Neural progenitor cell (in vitro differentiated cells): Measurements from ENCODE around the gene MYL5. TPM values are rescaled to one million over a fixed set of nuclear protein-coding genes. Genes with fewer than 3 reads are reported as not detected.

ENCODE experiments used
- DNase-seq: peaks from one replicate; pipeline ENCODE4 v3.0.0-alpha.2; 2016; ENCODE audit warnings: low spot score
- H2AFZ ChIP-seq: fragments of 200-600 bp; sonication (generic); replicated peaks from 2 replicates; pipeline ENCODE4 v1.6.1; 2016; ENCODE audit warnings: antibody characterized with exemption
- H3F3A ChIP-seq: fragments of 200-600 bp; sonication (generic); 2 replicates; pipeline ENCODE4 v1.6.1; 2016; ENCODE audit warnings: antibody characterized with exemption, low read depth
- H3K27ac ChIP-seq: fragments of 200-600 bp; sonication (generic); 2 replicates; pipeline ENCODE4 v1.5.1; 2016; ENCODE audit warnings: mild to moderate bottlenecking
- H3K27me3 ChIP-seq: fragments of 200-600 bp; sonication (generic); 2 replicates; pipeline ENCODE4 v1.6.1; 2016; ENCODE audit warnings: mild to moderate bottlenecking, moderate library complexity
- H3K36me3 ChIP-seq: fragments of 200-600 bp; sonication (generic); 2 replicates; pipeline ENCODE4 v1.5.1; 2016
- H3K4me1 ChIP-seq: fragments of 200-600 bp; sonication (generic); 2 replicates; pipeline ENCODE4 v1.6.1; 2016; ENCODE audit warnings: mixed run types
- H3K4me2 ChIP-seq: fragments of 200-600 bp; sonication (generic); 2 replicates; pipeline ENCODE4 v1.6.1; 2016
- H3K4me3 ChIP-seq: fragments of 200-600 bp; sonication (generic); 2 replicates; pipeline ENCODE4 v1.5.1; 2016
- H3K79me2 ChIP-seq: fragments of 200-600 bp; sonication (generic); 2 replicates; pipeline ENCODE4 v1.6.1; 2016; ENCODE audit warnings: low read depth
- H3K9ac ChIP-seq: fragments of 200-600 bp; sonication (generic); 2 replicates; pipeline ENCODE4 v1.6.1; 2016
- H3K9me3 ChIP-seq: fragments of 200-600 bp; sonication (generic); 2 replicates; pipeline ENCODE4 v1.5.1; 2016; ENCODE audit warnings: low read depth
- H4K20me1 ChIP-seq: fragments of 200-600 bp; sonication (generic); 2 replicates; pipeline ENCODE4 v1.6.1; 2016; ENCODE audit warnings: low read depth
- H3K27ac Mint-ChIP-seq: 3 replicates; pipeline ENCODE4 v1.8.0; 2021; ENCODE audit warnings: mixed read lengths
- H3K27me3 Mint-ChIP-seq: 2 replicates; pipeline ENCODE4 v1.8.0; 2022; ENCODE audit warnings: low read depth, mild to moderate bottlenecking, inconsistent platforms, moderate library complexity, mixed read lengths; ENCODE audit not compliant: insufficient read depth
- H3K36me3 Mint-ChIP-seq: 3 replicates; pipeline ENCODE4 v1.8.0; 2021; ENCODE audit warnings: mixed read lengths
- H3K4me1 Mint-ChIP-seq: 3 replicates; pipeline ENCODE4 v1.8.0; 2021; ENCODE audit warnings: mixed read lengths
- H3K4me3 Mint-ChIP-seq: 3 replicates; pipeline ENCODE4 v1.8.0; 2021; ENCODE audit warnings: mild to moderate bottlenecking, moderate library complexity, mixed read lengths
- H3K9me3 Mint-ChIP-seq: 3 replicates; pipeline ENCODE4 v1.8.0; 2020; ENCODE audit warnings: mixed read lengths
- EZH2 ChIP-seq: fragments of 200-600 bp; sonication (generic); IDR thresholded peaks from 2 replicates; pipeline ENCODE4 v1.6.1; 2017; ENCODE audit warnings: antibody characterized with exemption, mild to moderate bottlenecking, moderate library complexity
- EZH2phosphoT487 ChIP-seq: fragments of 200-600 bp; sonication (generic); IDR thresholded peaks from 2 replicates; pipeline ENCODE4 v1.6.1; 2017; ENCODE audit warnings: antibody characterized with exemption
- total RNA-seq: library from RNA; depleted of rRNA; stranded (reverse); fragments of >200 nt; gene quantifications from 2 replicates; pipeline ENCODE4 v1.2.3, GENCODE V29; 2015; ENCODE audit warnings: low replicate concordance
- TF ChIP-seq, protein P1 (sequence below): fragments of 200-600 bp; sonication (generic); IDR thresholded peaks from 2 replicates; pipeline ENCODE4 v1.5.1; 2017; ENCODE audit warnings: antibody characterized with exemption, mild to moderate bottlenecking

The MYL5 gene
- total RNA-seq, 1 donor from 2014 or later: 0.21 TPM

DNA sequence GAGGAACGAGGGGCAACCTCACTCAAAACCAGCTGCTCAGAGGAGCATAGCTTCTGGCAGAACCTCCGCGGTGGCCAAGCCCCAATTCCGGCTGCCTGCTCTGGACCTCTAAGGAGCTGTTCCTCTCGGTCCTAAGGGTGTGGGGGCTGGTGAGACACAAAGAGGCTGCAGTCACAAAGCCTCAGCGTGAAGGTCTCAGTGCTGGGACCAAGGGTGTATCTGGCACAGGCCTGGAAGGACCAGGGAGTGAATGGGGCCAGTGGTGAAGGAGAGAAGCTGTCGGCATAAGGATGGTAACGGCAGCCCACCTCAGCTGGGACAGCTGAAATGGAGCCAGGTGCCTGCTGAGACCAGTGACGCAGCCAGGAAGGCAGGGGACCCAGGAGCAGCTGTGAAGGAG, 43.7 kb upstream of the MYL5 start:
- no peak overlapping the region for H3K27ac Mint-ChIP-seq
- Histone ChIP-seq H3K4me3 (no peak overlapping the region), H3F3A (no peaks in the 10 kb centered on the region), H3K27me3 (no peaks in the 10 kb centered on the region), H3K9me3 (no peaks in the 10 kb centered on the region), H3K79me2 (no peaks in the 10 kb centered on the region), H3K27ac (no peak overlapping the region), H4K20me1 (no peaks in the 10 kb centered on the region), H3K4me1 (peaks cover under 1% of the 10 kb centered on the region), H3K36me3 (no peaks in the 10 kb centered on the region), H3K4me2 (no peak overlapping the region), H2AFZ (no peak overlapping the region), H3K9ac (no peak overlapping the region)
- TF ChIP-seq, protein P1, sequence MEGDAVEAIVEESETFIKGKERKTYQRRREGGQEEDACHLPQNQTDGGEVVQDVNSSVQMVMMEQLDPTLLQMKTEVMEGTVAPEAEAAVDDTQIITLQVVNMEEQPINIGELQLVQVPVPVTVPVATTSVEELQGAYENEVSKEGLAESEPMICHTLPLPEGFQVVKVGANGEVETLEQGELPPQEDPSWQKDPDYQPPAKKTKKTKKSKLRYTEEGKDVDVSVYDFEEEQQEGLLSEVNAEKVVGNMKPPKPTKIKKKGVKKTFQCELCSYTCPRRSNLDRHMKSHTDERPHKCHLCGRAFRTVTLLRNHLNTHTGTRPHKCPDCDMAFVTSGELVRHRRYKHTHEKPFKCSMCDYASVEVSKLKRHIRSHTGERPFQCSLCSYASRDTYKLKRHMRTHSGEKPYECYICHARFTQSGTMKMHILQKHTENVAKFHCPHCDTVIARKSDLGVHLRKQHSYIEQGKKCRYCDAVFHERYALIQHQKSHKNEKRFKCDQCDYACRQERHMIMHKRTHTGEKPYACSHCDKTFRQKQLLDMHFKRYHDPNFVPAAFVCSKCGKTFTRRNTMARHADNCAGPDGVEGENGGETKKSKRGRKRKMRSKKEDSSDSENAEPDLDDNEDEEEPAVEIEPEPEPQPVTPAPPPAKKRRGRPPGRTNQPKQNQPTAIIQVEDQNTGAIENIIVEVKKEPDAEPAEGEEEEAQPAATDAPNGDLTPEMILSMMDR: no peak
- TF ChIP-seq EZH2phosphoT487: no peak
- TF ChIP-seq EZH2: no peak
- H3K4me3 Mint-ChIP-seq: no peak overlapping the region
- peaks cover 3% of the 10 kb centered on the region for H3K36me3 Mint-ChIP-seq
- H3K9me3 Mint-ChIP-seq: peaks cover 16% of the 10 kb centered on the region
- no peak for DNase-seq
- H3K27me3 Mint-ChIP-seq: peaks cover 10% of the 10 kb centered on the region
- H3K4me1 Mint-ChIP-seq: no peaks in the 10 kb centered on the region

DNA sequence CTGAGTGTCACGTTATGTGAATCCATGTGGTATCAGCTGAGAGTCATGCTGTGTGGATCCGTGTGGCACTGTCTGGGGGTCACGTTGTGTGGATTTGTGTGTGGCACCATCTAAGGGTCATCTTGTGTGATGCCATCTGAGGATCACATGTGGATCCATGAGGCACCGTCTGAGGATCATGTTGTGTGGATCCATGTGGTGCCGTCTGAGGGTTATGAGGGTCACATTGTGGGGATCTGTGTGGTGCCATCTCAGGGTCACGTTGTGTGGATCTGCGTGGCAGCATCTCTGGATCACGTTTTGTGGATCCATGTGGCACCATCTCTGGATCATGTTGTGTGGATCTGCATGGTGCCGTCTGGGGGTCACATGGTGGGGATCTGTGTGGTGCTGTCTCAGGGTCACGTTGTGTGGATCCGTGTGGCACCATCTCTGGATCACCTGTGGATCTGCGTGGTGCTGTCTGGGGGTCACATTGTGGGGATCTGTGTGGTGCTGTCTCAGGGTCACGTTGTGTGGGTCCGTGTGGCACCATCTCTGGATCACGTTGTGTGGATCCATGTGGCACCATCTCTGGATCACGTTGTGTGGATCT, 42.0 kb upstream of the MYL5 start:
- Histone ChIP-seq H3K4me1 (no peaks in the 10 kb centered on the region), H3K79me2 (no peaks in the 10 kb centered on the region), H3K4me3 (no peak overlapping the region), H3K36me3 (no peaks in the 10 kb centered on the region), H2AFZ (no peak overlapping the region), H3K27ac (no peak overlapping the region), H3K9me3 (no peaks in the 10 kb centered on the region), H3K4me2 (no peak overlapping the region), H3F3A (no peaks in the 10 kb centered on the region), H3K27me3 (no peaks in the 10 kb centered on the region), H4K20me1 (no peaks in the 10 kb centered on the region), H3K9ac (no peak overlapping the region)
- peaks cover 12% of the 10 kb centered on the region for H3K27me3 Mint-ChIP-seq
- DNase-seq: no peak
- peaks cover 4% of the 10 kb centered on the region for H3K4me1 Mint-ChIP-seq
- peaks cover 3% of the 10 kb centered on the region for H3K36me3 Mint-ChIP-seq
- no peak overlapping the region for H3K27ac Mint-ChIP-seq
- H3K4me3 Mint-ChIP-seq: no peak overlapping the region
- peaks cover 16% of the 10 kb centered on the region for H3K9me3 Mint-ChIP-seq
- TF ChIP-seq, protein P1: no peak
- no peak for TF ChIP-seq EZH2
- TF ChIP-seq EZH2phosphoT487: no peak

DNA sequence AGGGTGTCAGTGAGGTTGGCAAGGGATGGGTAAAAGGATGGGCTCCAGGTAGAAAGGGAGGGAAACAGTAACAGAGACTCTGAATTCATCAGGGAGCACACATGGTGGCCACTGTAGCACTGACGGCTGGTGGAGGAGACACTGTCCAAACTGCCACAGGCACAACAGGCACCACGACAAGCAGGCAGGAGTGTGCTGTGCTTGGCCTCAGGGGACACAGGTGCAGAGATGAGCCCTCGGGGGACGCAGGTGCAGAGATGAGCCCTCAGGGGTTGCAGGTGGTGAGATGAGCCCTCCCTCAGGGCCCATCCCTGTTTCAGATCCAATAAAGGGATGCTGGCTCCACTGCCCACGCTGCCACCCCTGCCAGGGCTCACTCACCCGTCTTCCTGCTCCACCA, 41.4 kb upstream of the MYL5 start:
- Histone ChIP-seq H3K9me3 (no peaks in the 10 kb centered on the region), H3K9ac (no peak overlapping the region), H2AFZ (no peak overlapping the region), H4K20me1 (no peaks in the 10 kb centered on the region), H3K4me2 (no peak overlapping the region), H3F3A (no peaks in the 10 kb centered on the region), H3K36me3 (no peaks in the 10 kb centered on the region), H3K79me2 (no peaks in the 10 kb centered on the region), H3K27ac (no peak overlapping the region), H3K4me1 (no peaks in the 10 kb centered on the region), H3K4me3 (no peak overlapping the region), H3K27me3 (no peaks in the 10 kb centered on the region)
- H3K4me1 Mint-ChIP-seq: peaks cover 9% of the 10 kb centered on the region
- peaks cover 16% of the 10 kb centered on the region for H3K9me3 Mint-ChIP-seq
- no peak overlapping the region for H3K4me3 Mint-ChIP-seq
- no peak for TF ChIP-seq EZH2
- TF ChIP-seq, protein P1: no peak
- no peak for TF ChIP-seq EZH2phosphoT487
- no peak for DNase-seq
- H3K27me3 Mint-ChIP-seq: peaks cover 13% of the 10 kb centered on the region
- no peak overlapping the region for H3K27ac Mint-ChIP-seq
- peaks cover 3% of the 10 kb centered on the region for H3K36me3 Mint-ChIP-seq
